Breast epithelium (tissue), 3 donors: Measurements from ENCODE around the gene IQGAP3.

ENCODE experiments used
- CTCF ChIP-seq, 3 donors: fragments of 450-650 bp; IDR thresholded peaks; one replicate each; pipeline ENCODE4 v1.5.1; 2016 to 2017; ENCODE audit warnings: antibody characterized with exemption in 3 of 3, mild to moderate bottlenecking in 3 of 3, moderate library complexity in 3 of 3
- POLR2A ChIP-seq: fragments of 450-650 bp; IDR thresholded peaks from one replicate; pipeline ENCODE4 v1.6.1; 2016; ENCODE audit warnings: antibody characterized with exemption, mild to moderate bottlenecking, moderate library complexity
- POLR2AphosphoS5 ChIP-seq, 3 donors: sonication (generic); formaldehyde crosslinking; IDR thresholded peaks; one replicate each; pipeline ENCODE4 v1.6.1; 2017; ENCODE audit warnings: antibody characterized with exemption in 3 of 3

DNA sequence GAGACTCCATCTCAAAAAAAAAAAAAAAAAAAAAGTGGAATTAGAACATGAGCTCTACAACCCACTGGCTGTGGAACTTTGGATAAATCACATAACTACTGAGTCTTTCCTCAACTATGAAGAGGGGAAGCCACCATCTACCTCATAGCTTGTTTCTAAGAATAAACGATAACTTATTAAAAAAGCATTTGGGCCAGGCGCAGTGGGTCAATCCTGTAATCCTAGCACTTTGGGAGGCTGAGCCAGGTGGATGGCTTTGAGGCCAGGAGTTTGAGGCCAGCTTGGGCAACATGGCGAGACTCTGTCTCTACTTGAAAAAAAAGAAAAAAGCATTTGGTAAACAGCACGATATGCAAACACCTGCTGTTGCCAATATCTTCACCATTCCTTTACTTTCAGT lies 40.0 kb downstream of the IQGAP3 start:
- TF ChIP-seq CTCF (IDR thresholded peaks at IDR 0.05) (no peak), POLR2A (no peak), POLR2AphosphoS5 (IDR thresholded peaks at IDR 0.05) (no peak)
